Astrocyte (in vitro differentiated cells and primary cell): Measurements from ENCODE around the gene SQSTM1. TPM values are rescaled to one million over a fixed set of nuclear protein-coding genes. Genes with fewer than 3 reads are reported as not detected.
A peak's percentile ranks its signal among the peaks of the same experiment; 100 is the strongest.

Experiments used
- DNase-seq: peaks from one replicate; pipeline ENCODE4 v3.0.0-alpha.2; 2010; ENCODE audit warnings: low read depth
- FAIRE-seq: peaks from 2 replicates; lab custom pipeline; 2011; peaks lifted over from hg19 to GRCh38; lab: Jason Lieb, UNC
- H2AFZ ChIP-seq: 2 replicates; pipeline ENCODE4 v1.6.0; 2012; ENCODE audit warnings: low read depth, low read length, inconsistent platforms
- H3K27ac ChIP-seq: 2 replicates; pipeline ENCODE4 v1.5.1; 2011; ENCODE audit warnings: low read depth, low read length, inconsistent platforms
- H3K27me3 ChIP-seq: 2 replicates; pipeline ENCODE4 v1.6.0; 2011; ENCODE audit warnings: low read length, inconsistent platforms; ENCODE audit not compliant: insufficient read depth
- H3K36me3 ChIP-seq: 2 replicates; pipeline ENCODE4 v1.5.1; 2011; ENCODE audit warnings: low read length, inconsistent platforms; ENCODE audit not compliant: insufficient read depth
- H3K4me1 ChIP-seq: 2 replicates; pipeline ENCODE4 v1.5.1; 2011; ENCODE audit warnings: low read length, inconsistent platforms; ENCODE audit not compliant: insufficient read depth
- H3K4me2 ChIP-seq: 2 replicates; pipeline ENCODE4 v1.6.0; 2012; ENCODE audit warnings: low read length, inconsistent platforms
- H3K4me3 ChIP-seq: 2 replicates; pipeline ENCODE4 v1.5.1; 2011; ENCODE audit warnings: low read depth, mild to moderate bottlenecking, low read length, inconsistent platforms; ENCODE audit not compliant: insufficient read depth
- H3K79me2 ChIP-seq: 2 replicates; pipeline ENCODE4 v1.6.0; 2012; ENCODE audit warnings: mild to moderate bottlenecking, low read length, inconsistent platforms; ENCODE audit not compliant: insufficient read depth
- H3K9ac ChIP-seq: 2 replicates; pipeline ENCODE4 v1.6.0; 2012; ENCODE audit warnings: mild to moderate bottlenecking, low read length, inconsistent platforms
- H3K9me3 ChIP-seq: 2 replicates; pipeline ENCODE4 v1.5.1; 2012; ENCODE audit warnings: low read depth, mild to moderate bottlenecking, low read length, inconsistent platforms; ENCODE audit not compliant: insufficient read depth
- H4K20me1 ChIP-seq: 2 replicates; pipeline ENCODE4 v1.6.0; 2012; ENCODE audit warnings: low read length, inconsistent platforms; ENCODE audit not compliant: insufficient read depth
- H3K27ac Mint-ChIP-seq: one replicate; pipeline ENCODE4 v1.8.0; 2021; ENCODE audit warnings: mild to moderate bottlenecking, mixed read lengths; ENCODE audit not compliant: unreplicated experiment
- H3K27me3 Mint-ChIP-seq: one replicate; pipeline ENCODE4 v1.8.0; 2021; ENCODE audit warnings: low read depth, mixed read lengths; ENCODE audit not compliant: unreplicated experiment
- H3K36me3 Mint-ChIP-seq: one replicate; pipeline ENCODE4 v1.8.0; 2021; ENCODE audit warnings: low read depth, mixed read lengths; ENCODE audit not compliant: unreplicated experiment
- H3K4me1 Mint-ChIP-seq: one replicate; pipeline ENCODE4 v1.8.0; 2021; ENCODE audit warnings: low read depth, mixed read lengths; ENCODE audit not compliant: unreplicated experiment
- H3K4me3 Mint-ChIP-seq: one replicate; pipeline ENCODE4 v1.8.0; 2021; ENCODE audit warnings: mild to moderate bottlenecking, moderate library complexity, mixed read lengths; ENCODE audit not compliant: unreplicated experiment
- H3K9me3 Mint-ChIP-seq: one replicate; pipeline ENCODE4 v1.8.0; 2021; ENCODE audit warnings: mild to moderate bottlenecking, mixed read lengths; ENCODE audit not compliant: unreplicated experiment
- CTCF ChIP-seq: IDR thresholded peaks from 2 replicates; pipeline ENCODE4 v1.5.1; 2011; ENCODE audit warnings: low read depth, mild to moderate bottlenecking, inconsistent platforms, low read length, moderate library complexity; ENCODE audit not compliant: insufficient read depth
- EZH2 ChIP-seq: IDR thresholded peaks from 2 replicates; pipeline ENCODE4 v1.6.1; 2012; ENCODE audit warnings: mild to moderate bottlenecking, low read length, inconsistent platforms; ENCODE audit not compliant: insufficient read depth
- total RNA-seq: library from RNA; stranded (reverse); gene quantifications from 2 replicates; pipeline ENCODE4 v1.2.1, GENCODE V29; 2021

The SQSTM1 gene
- total RNA-seq, 1 donor from 2014 or later: 262 TPM

GRCh38 chr5:179772351-179772750, 48.4 kb upstream of the SQSTM1 start:
- no peak for DNase-seq
- H3K9ac ChIP-seq: no peak overlapping the region
- Mint-ChIP-seq H3K36me3 (peaks cover 23% of the 10 kb centered on the region), H3K27ac (no peak overlapping the region), H3K27me3 (no peaks in the 10 kb centered on the region), H3K4me3 (no peak overlapping the region), H3K4me1 (peaks cover 17% of the 10 kb centered on the region), H3K9me3 (no peaks in the 10 kb centered on the region)
- no peaks in the 10 kb centered on the region for H3K27me3 ChIP-seq
- no peak overlapping the region for H3K4me2 ChIP-seq
- H3K27ac ChIP-seq: no peak overlapping the region
- peaks cover 40% of the 10 kb centered on the region for H3K36me3 ChIP-seq
- no peak overlapping the region for H2AFZ ChIP-seq
- TF ChIP-seq EZH2: no peak
- no peak for TF ChIP-seq CTCF
- peaks cover 31% of the 10 kb centered on the region for H4K20me1 ChIP-seq
- no peaks in the 10 kb centered on the region for H3K9me3 ChIP-seq
- peaks cover 30% of the 10 kb centered on the region for H3K79me2 ChIP-seq
- no peak overlapping the region for H3K4me3 ChIP-seq
- peaks cover 5% of the 10 kb centered on the region for H3K4me1 ChIP-seq
- FAIRE-seq: no peak

DNA sequence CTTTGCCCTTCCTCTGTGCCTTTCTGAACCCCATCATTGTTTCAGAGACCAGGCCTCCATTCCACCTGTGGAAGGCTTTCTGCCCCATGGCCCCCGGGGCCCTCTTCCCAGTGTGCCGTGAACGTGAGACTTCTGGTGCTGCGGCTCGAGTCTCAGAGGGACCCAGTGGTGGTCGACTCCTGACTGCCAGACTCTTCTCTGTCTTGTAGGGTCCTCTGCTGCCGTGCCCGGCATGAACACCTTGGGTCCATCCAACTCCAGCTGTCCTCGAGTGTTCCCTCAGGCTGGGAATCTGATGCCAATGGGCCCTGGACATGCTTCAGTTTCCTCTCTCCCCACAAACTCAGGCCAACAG, 47.0 kb upstream of the SQSTM1 start:
- no peak for DNase-seq
- H3K4me1 Mint-ChIP-seq: peaks cover 6% of the 10 kb centered on the region
- peak overlapping the region; percentile 12 for H3K27ac Mint-ChIP-seq
- no peak overlapping the region for H3K4me3 Mint-ChIP-seq
- peaks cover 25% of the 10 kb centered on the region for H3K36me3 Mint-ChIP-seq
- Histone ChIP-seq H3K4me2 (no peak overlapping the region), H2AFZ (no peak overlapping the region), H3K27me3 (no peaks in the 10 kb centered on the region), H3K4me1 (peaks cover 3% of the 10 kb centered on the region), H3K27ac (no peak overlapping the region), H3K36me3 (peaks cover 45% of the 10 kb centered on the region), H3K4me3 (no peak overlapping the region), H3K9me3 (no peaks in the 10 kb centered on the region), H4K20me1 (peaks cover 29% of the 10 kb centered on the region), H3K9ac (no peak overlapping the region), H3K79me2 (peaks cover 17% of the 10 kb centered on the region)
- H3K27me3 Mint-ChIP-seq: no peaks in the 10 kb centered on the region
- no peak for FAIRE-seq
- H3K9me3 Mint-ChIP-seq: no peaks in the 10 kb centered on the region
- no peak for TF ChIP-seq CTCF

DNA sequence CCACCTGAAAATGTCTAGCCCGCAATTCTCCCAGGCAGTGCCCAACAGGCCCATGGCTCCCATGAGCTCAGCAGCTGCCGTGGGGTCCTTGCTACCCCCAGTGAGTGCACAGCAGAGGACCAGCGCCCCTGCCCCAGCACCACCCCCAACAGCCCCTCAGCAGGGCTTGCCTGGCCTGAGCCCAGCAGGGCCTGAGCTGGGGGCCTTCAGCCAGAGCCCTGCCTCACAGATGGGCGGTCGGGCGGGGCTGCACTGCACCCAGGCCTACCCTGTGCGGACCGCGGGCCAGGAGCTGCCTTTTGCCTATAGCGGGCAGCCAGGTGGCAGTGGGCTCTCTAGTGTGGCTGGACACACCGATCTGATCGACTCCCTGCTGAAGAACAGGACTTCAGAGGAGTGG, 46.3 kb upstream of the SQSTM1 start:
- no peaks in the 10 kb centered on the region for H3K27me3 Mint-ChIP-seq
- Histone ChIP-seq H2AFZ (no peak overlapping the region), H3K4me1 (no peaks in the 10 kb centered on the region), H3K36me3 (peaks cover 41% of the 10 kb centered on the region), H3K4me2 (no peak overlapping the region), H3K9ac (no peak overlapping the region), H3K4me3 (no peak overlapping the region), H3K79me2 (peaks cover 9% of the 10 kb centered on the region), H4K20me1 (peaks cover 24% of the 10 kb centered on the region), H3K27ac (no peak overlapping the region), H3K27me3 (no peaks in the 10 kb centered on the region), H3K9me3 (no peaks in the 10 kb centered on the region)
- H3K36me3 Mint-ChIP-seq: peaks cover 22% of the 10 kb centered on the region
- no peak for DNase-seq
- H3K4me1 Mint-ChIP-seq: no peaks in the 10 kb centered on the region
- TF ChIP-seq EZH2 (no peak), CTCF (no peak)
- no peak for FAIRE-seq
- H3K27ac Mint-ChIP-seq: peak overlapping the region; percentile 41
- H3K9me3 Mint-ChIP-seq: no peaks in the 10 kb centered on the region
- H3K4me3 Mint-ChIP-seq: no peak overlapping the region
